GM10266 (cell line): Measurements from ENCODE around the gene EPB41L3.

Experiments
- DNase-seq: peaks from one replicate; pipeline ENCODE4 v3.0.0; 2012; ENCODE audit errors: extremely low spot score
- CTCF ChIP-seq: IDR thresholded peaks from 2 replicates; pipeline ENCODE4 v1.5.1; 2012; ENCODE audit warnings: mild to moderate bottlenecking, low read depth; ENCODE audit not compliant: control insufficient read depth, insufficient read depth; ENCODE audit errors: missing control alignments

EPB41L3 gene

GRCh38 chr18:5424903-5425664, 118.7 kb downstream of the EPB41L3 start:
- no peak for DNase-seq

GRCh38 chr18:5422626-5423025, 121.2 kb downstream of the EPB41L3 start:
- DNase-seq: no peak
- TF ChIP-seq CTCF: no peak

More at GRCh38 chr18:5424903-5425664, 118.7 kb downstream of the EPB41L3 start:
- peak; percentile 53 for TF ChIP-seq CTCF

GRCh38 chr18:5421981-5422380, 121.8 kb downstream of the EPB41L3 start:
- DNase-seq: no peak
- TF ChIP-seq CTCF: no peak

GRCh38 chr18:5420906-5421305, 122.9 kb downstream of the EPB41L3 start:
- DNase-seq: no peak
- TF ChIP-seq CTCF: no peak

GRCh38 chr18:5419601-5420000, 124.2 kb downstream of the EPB41L3 start:
- TF ChIP-seq CTCF: no peak
- no peak for DNase-seq

- no peak for TF ChIP-seq CTCF
- DNase-seq: no peak
Measured at GRCh38 chr18:5419030-5419429, 124.8 kb downstream of the EPB41L3 start.

GRCh38 chr18:5417342-5417741, 126.5 kb downstream of the EPB41L3 start:
- DNase-seq: no peak
- TF ChIP-seq CTCF: no peak
